GM12864 (cell line): Measurements from ENCODE around the gene ANAPC4.

Source experiments
- DNase-seq: peaks from one replicate; pipeline ENCODE4 v3.0.0-alpha.2; 2011; ENCODE audit warnings: low read depth
- H3K4me3 ChIP-seq: 2 replicates; pipeline ENCODE4 v1.5.1; 2011; ENCODE audit warnings: mild to moderate bottlenecking, low read depth, low read length, control low read depth
- TF ChIP-seq, protein P1 (sequence below): IDR thresholded peaks from 2 replicates; pipeline ENCODE4 v1.5.1; 2011; ENCODE audit warnings: low read depth, mild to moderate bottlenecking, moderate library complexity, low read length, control low read depth, inconsistent platforms; ENCODE audit errors: missing control alignments

ANAPC4 gene

DNA sequence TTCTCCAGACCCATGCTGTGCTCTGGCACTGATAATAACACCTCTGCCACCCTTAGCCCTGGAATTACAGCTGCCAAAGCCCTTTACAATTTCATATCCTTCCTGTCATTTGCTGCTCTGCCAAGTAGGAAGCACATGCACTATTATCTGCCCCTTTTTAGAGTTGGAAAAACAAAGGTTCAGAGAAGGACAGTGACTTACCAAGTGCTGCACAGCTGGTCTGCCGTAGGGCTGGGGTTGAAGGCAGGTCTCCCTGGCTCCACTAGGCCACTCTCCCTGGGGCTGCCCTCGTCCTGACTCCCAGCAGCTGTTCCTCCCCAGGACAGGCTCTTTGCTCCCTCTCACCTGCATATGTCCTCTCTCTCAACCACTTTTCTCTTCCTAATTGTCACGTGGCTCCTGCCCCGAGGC lies 73.4 kb downstream of the ANAPC4 start:
- no peak overlapping the region for H3K4me3 ChIP-seq
- TF ChIP-seq, protein P1, sequence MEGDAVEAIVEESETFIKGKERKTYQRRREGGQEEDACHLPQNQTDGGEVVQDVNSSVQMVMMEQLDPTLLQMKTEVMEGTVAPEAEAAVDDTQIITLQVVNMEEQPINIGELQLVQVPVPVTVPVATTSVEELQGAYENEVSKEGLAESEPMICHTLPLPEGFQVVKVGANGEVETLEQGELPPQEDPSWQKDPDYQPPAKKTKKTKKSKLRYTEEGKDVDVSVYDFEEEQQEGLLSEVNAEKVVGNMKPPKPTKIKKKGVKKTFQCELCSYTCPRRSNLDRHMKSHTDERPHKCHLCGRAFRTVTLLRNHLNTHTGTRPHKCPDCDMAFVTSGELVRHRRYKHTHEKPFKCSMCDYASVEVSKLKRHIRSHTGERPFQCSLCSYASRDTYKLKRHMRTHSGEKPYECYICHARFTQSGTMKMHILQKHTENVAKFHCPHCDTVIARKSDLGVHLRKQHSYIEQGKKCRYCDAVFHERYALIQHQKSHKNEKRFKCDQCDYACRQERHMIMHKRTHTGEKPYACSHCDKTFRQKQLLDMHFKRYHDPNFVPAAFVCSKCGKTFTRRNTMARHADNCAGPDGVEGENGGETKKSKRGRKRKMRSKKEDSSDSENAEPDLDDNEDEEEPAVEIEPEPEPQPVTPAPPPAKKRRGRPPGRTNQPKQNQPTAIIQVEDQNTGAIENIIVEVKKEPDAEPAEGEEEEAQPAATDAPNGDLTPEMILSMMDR = no peak
- DNase-seq = no peak

DNA sequence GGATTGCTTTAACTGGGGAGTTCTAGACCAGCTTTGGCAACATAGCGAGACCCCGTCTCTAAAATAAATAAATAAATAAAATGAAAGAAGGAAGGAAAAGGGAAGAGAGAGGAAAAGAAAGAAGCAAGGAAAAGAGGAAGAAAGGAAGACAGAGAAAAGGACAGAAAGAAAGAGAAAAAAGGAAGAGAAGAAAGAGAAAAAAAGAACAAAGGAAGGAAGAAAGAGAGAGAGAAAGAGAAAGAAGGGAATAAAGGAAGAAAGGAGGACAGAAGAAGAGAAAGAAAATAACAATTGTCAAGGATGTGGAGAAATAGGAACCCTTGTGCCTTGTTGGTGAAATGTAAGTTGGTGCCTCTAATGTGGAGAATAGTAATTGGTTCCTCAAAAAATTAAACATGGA lies 74.6 kb downstream of the ANAPC4 start:
- no peak overlapping the region for H3K4me3 ChIP-seq
- no peak for DNase-seq
- TF ChIP-seq, protein P1 = no peak

DNA sequence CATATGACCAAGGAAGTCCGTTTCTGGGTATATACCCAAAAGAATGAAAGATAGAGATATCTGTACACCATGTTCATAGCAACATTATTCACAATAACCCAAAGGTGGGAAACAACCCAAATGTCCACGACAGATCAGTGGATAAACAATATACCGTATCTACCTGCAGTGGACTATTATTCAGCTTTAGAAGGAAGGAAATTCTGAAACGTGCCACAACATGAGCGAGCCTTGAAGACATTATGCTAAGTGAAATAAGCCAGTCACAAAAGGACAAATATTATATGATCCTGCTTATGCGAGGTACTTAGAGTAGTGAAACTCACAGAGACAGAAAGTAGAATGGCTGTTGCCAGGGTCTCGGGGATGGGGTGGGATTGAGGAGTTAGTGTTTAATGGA lies 75.0 kb downstream of the ANAPC4 start:
- TF ChIP-seq, protein P1 = no peak
- H3K4me3 ChIP-seq = no peak overlapping the region
- no peak for DNase-seq

DNA sequence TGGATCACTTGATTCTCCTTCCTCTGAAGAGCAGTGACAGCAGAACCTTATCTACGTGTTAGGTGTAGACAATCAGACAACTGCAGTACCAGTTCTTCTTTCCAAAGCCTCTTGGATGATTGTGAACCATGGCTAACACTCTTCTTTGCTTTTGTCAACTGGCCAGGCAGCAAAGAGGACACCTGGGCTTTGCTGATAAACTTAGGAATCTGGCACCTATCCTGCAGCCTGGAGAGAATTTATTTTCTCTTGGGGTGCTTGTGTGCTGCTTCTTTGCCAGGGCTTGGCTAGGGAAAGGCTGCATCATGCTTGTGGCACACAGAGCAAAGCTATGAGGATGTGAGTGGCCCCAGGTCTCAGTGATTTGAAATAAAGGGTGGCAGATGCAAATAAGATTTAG lies 77.4 kb downstream of the ANAPC4 start:
- TF ChIP-seq, protein P1 = no peak
- no peak overlapping the region for H3K4me3 ChIP-seq
- DNase-seq = no peak

DNA sequence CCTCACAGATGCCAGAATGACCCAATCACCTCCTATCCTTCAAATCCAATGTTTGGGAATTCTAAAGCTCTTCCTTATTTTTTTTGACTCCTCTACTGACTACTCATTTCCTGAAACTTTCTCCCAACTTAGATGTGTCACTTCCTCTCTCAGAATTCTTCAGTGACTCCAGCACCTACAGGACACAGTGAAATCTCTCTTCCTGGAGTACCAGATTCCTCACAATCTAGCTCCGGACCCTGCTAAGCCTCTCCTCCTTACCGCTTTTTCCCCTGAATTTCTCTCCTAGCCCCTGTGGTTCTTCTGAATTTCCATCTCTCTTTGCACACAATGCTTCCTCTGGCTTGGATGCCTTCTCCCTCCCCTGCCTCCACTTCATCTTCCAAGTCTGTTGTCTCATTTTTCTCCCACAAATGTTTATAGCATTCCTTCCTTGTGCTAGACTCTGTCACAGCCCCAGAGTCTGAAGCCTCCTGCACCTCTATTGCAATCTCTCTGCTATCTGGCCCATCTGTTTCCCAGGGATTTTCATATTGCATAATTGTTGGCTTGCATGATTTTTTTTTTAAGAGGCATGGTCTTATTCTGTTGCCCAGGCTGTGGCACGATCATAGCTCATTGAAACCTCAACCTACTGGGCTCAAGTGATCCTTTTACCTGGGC lies 80.1 kb downstream of the ANAPC4 start:
- DNase-seq = no peak
- TF ChIP-seq, protein P1 = no peak
- H3K4me3 ChIP-seq = no peak overlapping the region

DNA sequence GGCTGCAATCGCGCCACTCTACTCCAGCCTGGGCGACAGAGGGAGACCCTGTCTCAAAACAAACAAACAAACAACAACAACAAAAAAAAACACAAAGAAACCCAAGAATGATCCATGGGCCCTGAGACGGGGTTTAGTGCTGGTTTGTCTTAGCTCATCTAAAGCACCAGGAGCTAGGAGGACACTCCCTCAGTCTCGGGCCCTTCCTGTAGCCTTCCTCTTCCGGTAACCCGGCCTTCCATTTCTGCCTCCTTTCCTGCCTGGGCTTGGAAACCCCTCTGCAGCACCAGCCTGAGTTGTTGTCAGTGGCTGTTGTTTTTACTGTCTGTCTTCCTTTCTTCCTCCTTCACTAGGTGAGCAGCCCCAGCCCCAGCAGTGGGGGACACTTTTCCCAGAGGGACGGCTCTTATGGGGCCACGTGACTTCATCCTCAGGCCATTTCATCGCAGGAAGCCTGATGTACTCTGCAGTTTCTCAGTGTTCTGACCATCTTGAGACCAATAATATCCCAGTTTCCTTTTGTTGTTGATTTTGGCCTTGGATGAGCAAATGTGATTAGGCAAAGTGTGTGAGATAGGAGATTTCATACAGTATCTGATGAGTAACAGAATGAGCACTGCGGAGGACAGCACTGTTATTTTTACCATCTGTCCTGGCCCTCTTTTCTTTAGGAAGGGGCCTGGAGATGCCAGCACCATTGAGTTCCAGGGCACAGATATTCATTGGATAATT lies 90.1 kb downstream of the ANAPC4 start:
- no peak overlapping the region for H3K4me3 ChIP-seq
- DNase-seq = no peak
- TF ChIP-seq, protein P1 = no peak
